ENCODE results near the gene MAPK8IP1.

MAPK8IP1 gene

GRCh38 chr11:45947885-45948284 is 62.4 kb downstream of the MAPK8IP1 start:
- no peak for DNase-seq

DNA sequence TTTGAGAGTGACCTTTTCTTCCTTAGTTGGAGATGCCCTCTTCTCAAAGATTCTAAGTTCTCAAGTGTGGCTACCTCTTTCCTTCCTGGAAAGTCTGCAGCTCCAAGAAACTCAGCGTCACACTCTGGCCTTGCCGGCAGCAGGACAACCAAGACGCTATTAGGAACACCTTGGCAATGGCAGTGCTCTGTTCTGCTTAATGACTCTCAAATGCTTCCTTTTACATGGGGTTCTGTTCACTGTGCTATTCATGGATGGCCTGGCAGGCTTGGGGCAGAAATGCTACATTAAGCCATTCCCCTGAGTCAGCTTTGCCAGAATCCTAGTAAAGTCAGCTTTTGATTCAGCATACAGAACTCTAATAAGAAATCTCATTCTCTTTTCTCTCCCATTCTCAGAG is 62.9 kb downstream of the MAPK8IP1 start:
- DNase-seq = no peak

GRCh38 chr11:45949992-45950407 is 64.5 kb downstream of the MAPK8IP1 start:
- no peak for DNase-seq

All from CD4-positive, alpha-beta T cell treated with Interleukin-1 beta for 1 hour (primary cell).